ENCODE results near the gene UBTD1. TPM values are rescaled to one million over a fixed set of nuclear protein-coding genes. Genes with fewer than 3 reads are reported as not detected.
A peak's percentile ranks its signal among the peaks of the same experiment; 100 is the strongest.

Gene UBTD1
- total and polyA plus RNA-seq, 2 experiments from 2014 or later: 9.5 to 15.8 TPM

DNA sequence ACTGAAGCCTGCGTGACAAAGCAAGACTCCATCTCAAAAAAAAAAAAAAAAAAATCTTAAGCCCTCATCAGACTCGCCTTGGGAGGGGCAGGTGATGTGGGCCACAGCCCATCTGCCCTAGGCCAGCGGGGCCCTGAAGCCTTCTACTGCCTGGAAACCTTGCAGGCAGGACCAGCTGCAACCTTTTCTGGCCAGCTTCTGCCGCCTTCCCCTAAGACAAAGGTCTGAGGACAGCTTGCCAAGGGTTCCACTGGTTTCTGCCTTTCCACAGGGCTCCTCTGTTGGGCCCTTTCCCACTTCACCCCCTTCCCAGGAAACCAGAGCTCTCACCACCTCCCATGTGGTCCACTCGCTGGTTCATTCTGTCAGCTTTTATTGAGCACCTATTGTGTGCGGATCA is 35.2 kb downstream of the UBTD1 start:
- TF ChIP-seq, protein P1, sequence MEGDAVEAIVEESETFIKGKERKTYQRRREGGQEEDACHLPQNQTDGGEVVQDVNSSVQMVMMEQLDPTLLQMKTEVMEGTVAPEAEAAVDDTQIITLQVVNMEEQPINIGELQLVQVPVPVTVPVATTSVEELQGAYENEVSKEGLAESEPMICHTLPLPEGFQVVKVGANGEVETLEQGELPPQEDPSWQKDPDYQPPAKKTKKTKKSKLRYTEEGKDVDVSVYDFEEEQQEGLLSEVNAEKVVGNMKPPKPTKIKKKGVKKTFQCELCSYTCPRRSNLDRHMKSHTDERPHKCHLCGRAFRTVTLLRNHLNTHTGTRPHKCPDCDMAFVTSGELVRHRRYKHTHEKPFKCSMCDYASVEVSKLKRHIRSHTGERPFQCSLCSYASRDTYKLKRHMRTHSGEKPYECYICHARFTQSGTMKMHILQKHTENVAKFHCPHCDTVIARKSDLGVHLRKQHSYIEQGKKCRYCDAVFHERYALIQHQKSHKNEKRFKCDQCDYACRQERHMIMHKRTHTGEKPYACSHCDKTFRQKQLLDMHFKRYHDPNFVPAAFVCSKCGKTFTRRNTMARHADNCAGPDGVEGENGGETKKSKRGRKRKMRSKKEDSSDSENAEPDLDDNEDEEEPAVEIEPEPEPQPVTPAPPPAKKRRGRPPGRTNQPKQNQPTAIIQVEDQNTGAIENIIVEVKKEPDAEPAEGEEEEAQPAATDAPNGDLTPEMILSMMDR (IDR thresholded peaks at IDR 0.05; ENCODE audit: low read depth, low read length): no peak
- H3K9me3 ChIP-seq (ENCODE audit: low read depth): no peaks in the 10 kb centered on the region
- no peaks in the 10 kb centered on the region for H3K36me3 ChIP-seq
- H3K27me3 ChIP-seq: no peaks in the 10 kb centered on the region
- no peak overlapping the region for H3K4me3 ChIP-seq
- no peaks in the 10 kb centered on the region for H3K4me1 ChIP-seq (ENCODE audit: low read depth)
- no peak for DNase-seq (ENCODE audit: low read depth in 1 of 2, low spot score in 1 of 2)
- H3K27ac ChIP-seq: no peak overlapping the region

DNA sequence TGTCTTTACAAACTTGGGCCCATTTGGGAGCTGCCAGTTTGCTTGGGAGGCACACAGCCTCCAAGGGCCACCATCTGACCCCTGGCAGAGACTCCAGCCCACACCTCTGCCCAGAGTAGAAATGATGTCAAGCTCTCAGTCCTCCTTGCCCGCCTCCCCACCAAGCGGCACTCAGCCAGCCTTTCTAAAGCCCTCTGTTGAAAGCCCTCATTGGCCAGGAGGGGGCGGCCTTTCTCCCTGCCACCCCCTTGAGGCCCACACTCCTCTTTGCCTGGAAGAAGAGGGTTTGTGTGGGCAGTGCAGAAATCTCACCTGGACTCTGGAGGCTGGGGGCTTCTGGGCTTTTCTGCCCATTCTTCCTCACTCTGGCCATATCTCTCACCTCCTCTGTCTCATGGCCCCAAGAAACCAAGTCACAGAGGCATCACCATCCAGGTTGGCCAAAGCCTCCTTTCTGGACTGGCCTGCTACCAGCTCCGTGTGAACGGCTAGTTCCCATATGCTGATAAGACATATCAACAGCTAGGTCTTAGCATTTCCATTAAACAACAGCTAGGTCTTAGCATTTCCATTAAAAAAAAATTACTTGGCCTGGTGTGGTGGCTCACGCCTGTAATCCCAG is 36.1 kb downstream of the UBTD1 start:
- TF ChIP-seq, protein P1 (IDR thresholded peaks at IDR 0.05; ENCODE audit: low read depth, low read length): peak; percentile 71
- Histone ChIP-seq H3K27ac (no peak overlapping the region), H3K4me1 (ENCODE audit: low read depth) (no peaks in the 10 kb centered on the region), H3K27me3 (no peaks in the 10 kb centered on the region), H3K4me3 (no peak overlapping the region), H3K9me3 (ENCODE audit: low read depth) (no peaks in the 10 kb centered on the region), H3K36me3 (no peaks in the 10 kb centered on the region)
- DNase-seq (ENCODE audit: low read depth in 1 of 2, low spot score in 1 of 2): peak; percentile 37 to 56

DNA sequence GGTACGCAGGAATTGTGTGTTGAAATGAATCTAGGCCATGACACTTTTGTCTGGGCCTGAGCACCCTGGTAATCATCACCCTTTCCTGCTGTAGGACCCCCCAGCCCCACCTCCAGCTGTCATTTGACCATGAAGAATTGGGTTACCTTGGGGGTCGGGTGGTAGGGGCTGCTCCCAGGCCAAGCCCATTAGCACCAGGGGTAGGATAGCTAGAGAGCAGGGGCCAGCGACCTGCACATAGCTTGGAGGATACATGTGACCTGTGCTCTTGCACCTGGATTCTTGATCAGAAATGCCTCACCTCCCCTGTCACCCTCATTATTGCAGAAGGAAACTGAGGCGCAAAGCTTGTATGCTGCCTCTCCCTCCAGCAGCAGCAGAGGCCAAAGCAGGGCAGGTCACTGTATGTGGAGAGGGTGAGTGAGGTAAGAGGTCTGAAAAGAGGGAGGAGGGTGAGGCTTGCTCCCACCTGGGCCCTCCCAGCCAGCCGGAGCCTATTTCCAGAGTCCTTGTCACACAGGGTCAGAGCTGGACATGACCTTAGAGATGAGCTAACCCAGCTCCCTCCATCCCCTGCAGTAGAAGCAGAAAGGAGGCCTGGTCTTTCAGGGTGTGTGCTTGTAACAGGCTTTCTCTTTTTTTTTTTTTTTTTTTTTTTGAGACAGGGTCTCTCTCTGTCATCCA is 38.6 kb downstream of the UBTD1 start:
- H3K4me1 ChIP-seq (ENCODE audit: low read depth): no peaks in the 10 kb centered on the region
- H3K36me3 ChIP-seq: no peaks in the 10 kb centered on the region
- H3K4me3 ChIP-seq: no peak overlapping the region
- TF ChIP-seq, protein P1 (IDR thresholded peaks at IDR 0.05; ENCODE audit: low read depth, low read length): no peak
- no peaks in the 10 kb centered on the region for H3K9me3 ChIP-seq (ENCODE audit: low read depth)
- DNase-seq (ENCODE audit: low read depth in 1 of 2, low spot score in 1 of 2): no peak
- H3K27me3 ChIP-seq: no peaks in the 10 kb centered on the region
- no peak overlapping the region for H3K27ac ChIP-seq

DNA sequence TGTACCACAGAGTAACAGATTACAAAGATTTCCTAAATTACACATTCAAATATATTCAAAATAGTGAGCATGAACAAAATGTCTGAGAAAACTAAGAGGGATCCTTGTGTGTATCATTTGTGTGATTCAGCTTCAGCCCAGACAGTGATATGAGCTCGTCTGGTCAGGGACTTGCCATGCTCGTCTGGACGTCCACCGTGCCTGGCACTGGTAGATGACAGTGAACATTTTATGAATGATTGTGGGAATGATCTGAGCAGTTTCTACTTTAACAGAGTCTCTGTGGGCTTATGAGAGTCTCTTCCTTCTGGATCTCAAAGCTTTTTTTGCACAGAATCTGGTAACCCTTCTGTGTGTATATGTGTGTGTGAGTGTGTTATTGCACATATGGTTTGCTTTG is 39.7 kb downstream of the UBTD1 start:
- no peak overlapping the region for H3K4me3 ChIP-seq
- H3K36me3 ChIP-seq: no peaks in the 10 kb centered on the region
- TF ChIP-seq, protein P1 (IDR thresholded peaks at IDR 0.05; ENCODE audit: low read depth, low read length): no peak
- no peak overlapping the region for H3K27ac ChIP-seq
- no peaks in the 10 kb centered on the region for H3K9me3 ChIP-seq (ENCODE audit: low read depth)
- peak in 1 of 2 donors; percentile 36 for DNase-seq (ENCODE audit: low read depth in 1 of 2, low spot score in 1 of 2)
- no peaks in the 10 kb centered on the region for H3K4me1 ChIP-seq (ENCODE audit: low read depth)
- no peaks in the 10 kb centered on the region for H3K27me3 ChIP-seq

DNA sequence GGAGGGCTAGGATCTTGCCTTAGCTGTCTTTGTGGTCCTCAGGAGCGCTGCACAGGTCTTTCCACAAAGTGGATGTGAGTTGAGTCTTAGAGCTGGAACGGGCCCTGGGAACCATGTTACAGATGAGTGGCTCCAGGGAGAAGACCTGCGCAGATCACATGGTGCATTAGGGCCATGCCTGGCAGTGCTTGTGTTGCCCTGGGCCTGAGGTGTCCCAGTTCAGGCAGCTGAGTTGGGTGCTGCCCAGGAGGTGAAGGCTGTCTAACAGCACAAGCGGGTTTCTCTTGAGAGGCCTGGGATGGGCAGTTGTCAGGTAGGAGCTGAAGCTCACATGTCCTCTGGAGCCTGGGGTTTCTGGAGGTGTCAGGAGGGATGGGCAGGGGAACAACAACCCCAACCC is 40.1 kb downstream of the UBTD1 start:
- H3K4me1 ChIP-seq (ENCODE audit: low read depth): no peaks in the 10 kb centered on the region
- TF ChIP-seq, protein P1 (IDR thresholded peaks at IDR 0.05; ENCODE audit: low read depth, low read length): no peak

More for the DNA sequence above, 40.1 kb downstream of the UBTD1 start:
- Histone ChIP-seq H3K4me3 (no peak overlapping the region), H3K9me3 (ENCODE audit: low read depth) (no peaks in the 10 kb centered on the region), H3K36me3 (no peaks in the 10 kb centered on the region), H3K27me3 (no peaks in the 10 kb centered on the region), H3K27ac (no peak overlapping the region)
- no peak for DNase-seq (ENCODE audit: low read depth in 1 of 2, low spot score in 1 of 2)

Data from cardiac muscle cell (in vitro differentiated cells and primary cell).